Osteocyte (in vitro differentiated cells): ENCODE data around the gene PPP3CA. TPM values are rescaled to one million over a fixed set of nuclear protein-coding genes. Genes with fewer than 3 reads are reported as not detected.

Experiments used
- DNase-seq: peaks from one replicate; pipeline ENCODE4 v3.0.0; 2021; ENCODE audit warnings: mixed read lengths; ENCODE audit not compliant: unreplicated experiment; ENCODE audit errors: extremely low spot score
- H3K27ac Mint-ChIP-seq: one replicate; pipeline ENCODE4 v1.8.0; 2021; ENCODE audit warnings: mild to moderate bottlenecking, mixed read lengths; ENCODE audit not compliant: unreplicated experiment
- H3K27me3 Mint-ChIP-seq: one replicate; pipeline ENCODE4 v1.8.0; 2021; ENCODE audit warnings: mixed read lengths; ENCODE audit not compliant: unreplicated experiment
- H3K36me3 Mint-ChIP-seq: one replicate; pipeline ENCODE4 v1.8.0; 2021; ENCODE audit warnings: mixed read lengths; ENCODE audit not compliant: unreplicated experiment
- H3K4me1 Mint-ChIP-seq: one replicate; pipeline ENCODE4 v1.8.0; 2021; ENCODE audit warnings: mixed read lengths; ENCODE audit not compliant: unreplicated experiment
- H3K4me3 Mint-ChIP-seq: one replicate; pipeline ENCODE4 v1.8.0; 2021; ENCODE audit warnings: mild to moderate bottlenecking, moderate library complexity, mixed read lengths; ENCODE audit not compliant: unreplicated experiment
- H3K9me3 Mint-ChIP-seq: one replicate; pipeline ENCODE4 v1.8.0; 2021; ENCODE audit warnings: mixed read lengths; ENCODE audit not compliant: unreplicated experiment
- total RNA-seq: library from RNA; stranded (reverse); gene quantifications from 2 replicates; pipeline ENCODE4 v1.2.1, GENCODE V29; 2021
- TF ChIP-seq, protein P1 (sequence below): fragments of 200-600 bp; sonication (generic); IDR thresholded peaks from 2 replicates; pipeline ENCODE4 v1.5.0; 2021; ENCODE audit warnings: antibody characterized with exemption, mild to moderate bottlenecking, moderate library complexity

Gene PPP3CA
- total RNA-seq, 1 donor from 2014 or later = 40.5 TPM

DNA sequence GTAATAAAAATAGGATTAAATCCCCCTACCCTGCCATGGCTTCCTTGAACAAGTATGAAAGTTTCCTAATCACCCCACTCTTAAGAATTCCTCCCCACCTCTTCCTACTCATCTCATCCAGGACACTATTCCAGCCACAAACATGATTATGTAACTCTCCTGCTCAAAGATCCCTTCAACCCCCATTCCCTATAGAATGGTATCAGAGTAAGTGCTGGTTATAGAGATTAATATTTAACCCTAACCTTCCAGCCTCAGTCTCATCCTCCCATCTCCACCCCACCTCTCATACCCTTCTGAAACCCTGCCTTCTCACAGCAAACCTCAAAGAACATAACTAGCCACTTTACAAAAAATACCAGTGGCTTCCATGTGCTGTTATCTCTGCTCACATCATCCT, 155.1 kb downstream of the PPP3CA start:
- Mint-ChIP-seq H3K27ac (peak overlapping the region; percentile 84), H3K4me3 (peak overlapping the region; percentile 51), H3K36me3 (peaks cover 11% of the 10 kb centered on the region), H3K4me1 (peaks cover 28% of the 10 kb centered on the region), H3K27me3 (no peaks in the 10 kb centered on the region), H3K9me3 (no peaks in the 10 kb centered on the region)
- no peak for DNase-seq
- TF ChIP-seq, protein P1, sequence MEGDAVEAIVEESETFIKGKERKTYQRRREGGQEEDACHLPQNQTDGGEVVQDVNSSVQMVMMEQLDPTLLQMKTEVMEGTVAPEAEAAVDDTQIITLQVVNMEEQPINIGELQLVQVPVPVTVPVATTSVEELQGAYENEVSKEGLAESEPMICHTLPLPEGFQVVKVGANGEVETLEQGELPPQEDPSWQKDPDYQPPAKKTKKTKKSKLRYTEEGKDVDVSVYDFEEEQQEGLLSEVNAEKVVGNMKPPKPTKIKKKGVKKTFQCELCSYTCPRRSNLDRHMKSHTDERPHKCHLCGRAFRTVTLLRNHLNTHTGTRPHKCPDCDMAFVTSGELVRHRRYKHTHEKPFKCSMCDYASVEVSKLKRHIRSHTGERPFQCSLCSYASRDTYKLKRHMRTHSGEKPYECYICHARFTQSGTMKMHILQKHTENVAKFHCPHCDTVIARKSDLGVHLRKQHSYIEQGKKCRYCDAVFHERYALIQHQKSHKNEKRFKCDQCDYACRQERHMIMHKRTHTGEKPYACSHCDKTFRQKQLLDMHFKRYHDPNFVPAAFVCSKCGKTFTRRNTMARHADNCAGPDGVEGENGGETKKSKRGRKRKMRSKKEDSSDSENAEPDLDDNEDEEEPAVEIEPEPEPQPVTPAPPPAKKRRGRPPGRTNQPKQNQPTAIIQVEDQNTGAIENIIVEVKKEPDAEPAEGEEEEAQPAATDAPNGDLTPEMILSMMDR = no peak

GRCh38 chr4:101191302-101192098, 155.8 kb downstream of the PPP3CA start:
- DNase-seq = no peak
- peak overlapping the region; percentile 51 for H3K4me3 Mint-ChIP-seq

DNA sequence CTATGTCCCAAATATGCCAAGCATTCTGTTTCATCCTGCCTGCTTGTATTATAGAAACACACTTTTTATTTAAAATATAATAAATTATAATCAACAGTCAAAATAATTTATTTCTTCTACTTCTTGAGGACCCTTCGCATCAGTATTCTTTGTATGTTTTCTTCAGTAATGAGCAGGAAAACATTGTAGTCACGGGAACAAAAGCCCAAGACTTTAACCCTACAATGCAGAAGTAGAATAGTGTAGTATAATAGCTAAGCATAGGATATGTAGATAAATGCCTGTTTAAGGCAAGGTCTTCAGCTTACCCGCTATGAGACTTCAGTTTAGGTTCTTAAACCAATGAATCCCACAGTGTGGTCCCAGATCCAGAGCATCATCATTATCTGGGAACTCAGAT, 156.6 kb downstream of the PPP3CA start:
- peaks cover 11% of the 10 kb centered on the region for H3K36me3 Mint-ChIP-seq
- peak overlapping the region; percentile 84 for H3K27ac Mint-ChIP-seq
- H3K4me3 Mint-ChIP-seq = no peak overlapping the region
- no peaks in the 10 kb centered on the region for H3K9me3 Mint-ChIP-seq
- peaks cover 28% of the 10 kb centered on the region for H3K4me1 Mint-ChIP-seq
- no peaks in the 10 kb centered on the region for H3K27me3 Mint-ChIP-seq
- TF ChIP-seq, protein P1 = no peak
- DNase-seq = no peak

More at GRCh38 chr4:101191302-101192098, 155.8 kb downstream of the PPP3CA start:
- TF ChIP-seq, protein P1 = no peak
- no peaks in the 10 kb centered on the region for H3K27me3 Mint-ChIP-seq
- no peaks in the 10 kb centered on the region for H3K9me3 Mint-ChIP-seq
- peaks cover 11% of the 10 kb centered on the region for H3K36me3 Mint-ChIP-seq
- peaks cover 28% of the 10 kb centered on the region for H3K4me1 Mint-ChIP-seq
- H3K27ac Mint-ChIP-seq = peak overlapping the region; percentile 84

DNA sequence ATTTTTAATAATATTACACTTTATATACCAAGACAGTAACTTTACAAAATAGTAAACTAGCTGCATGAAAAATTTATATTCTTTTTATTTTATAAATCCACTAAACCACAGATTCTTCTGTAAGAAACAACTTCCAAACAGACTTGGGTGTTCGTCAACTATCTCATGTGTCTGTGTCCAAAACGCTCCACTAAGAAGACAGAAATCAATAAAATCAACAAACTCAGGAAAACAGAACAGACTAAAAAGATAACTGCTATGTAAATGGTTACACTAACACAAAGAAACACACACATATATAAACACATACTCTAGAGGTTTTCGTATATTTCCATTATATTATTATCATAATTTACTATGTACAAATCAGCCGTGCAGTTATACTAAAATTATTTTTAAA, 158.4 kb downstream of the PPP3CA start:
- TF ChIP-seq, protein P1 = no peak
- peaks cover 8% of the 10 kb centered on the region for H3K36me3 Mint-ChIP-seq
- DNase-seq = no peak
- H3K27ac Mint-ChIP-seq = no peak overlapping the region
- H3K9me3 Mint-ChIP-seq = no peaks in the 10 kb centered on the region
- no peaks in the 10 kb centered on the region for H3K27me3 Mint-ChIP-seq
- no peak overlapping the region for H3K4me3 Mint-ChIP-seq
- H3K4me1 Mint-ChIP-seq = peaks cover 28% of the 10 kb centered on the region

GRCh38 chr4:101187841-101188240, 159.5 kb downstream of the PPP3CA start:
- Mint-ChIP-seq H3K27ac (no peak overlapping the region), H3K36me3 (peaks cover 7% of the 10 kb centered on the region), H3K4me1 (peaks cover 26% of the 10 kb centered on the region), H3K27me3 (no peaks in the 10 kb centered on the region), H3K9me3 (peaks cover under 1% of the 10 kb centered on the region), H3K4me3 (no peak overlapping the region)
- TF ChIP-seq, protein P1 = peak; percentile 52
- DNase-seq = no peak
